ENCODE measurements around the gene RGS10. TPM values are rescaled to one million over a fixed set of nuclear protein-coding genes. Genes with fewer than 3 reads are reported as not detected.

The RGS10 gene
- total RNA-seq, 1 donor from 2014 or later = 31.0 TPM

GRCh38 chr10:119538632-119539358 lies 3.7 kb downstream of the RGS10 start:
- no peaks in the 10 kb centered on the region for H3K9me3 ChIP-seq
- H3K27ac ChIP-seq = no peak overlapping the region
- H3K4me3 ChIP-seq = no peak overlapping the region
- DNase-seq (no peak), ATAC-seq (no peak)
- H3K4me1 ChIP-seq = peaks cover 4% of the 10 kb centered on the region
- no peaks in the 10 kb centered on the region for H3K36me3 ChIP-seq
- no peak for TF ChIP-seq CTCF (IDR thresholded peaks at IDR 0.05)
- intact Hi-C loops (cut with DNase I) = no loop called here
- no peaks in the 10 kb centered on the region for H3K27me3 ChIP-seq

- Histone ChIP-seq H3K4me1 (peaks cover 4% of the 10 kb centered on the region), H3K4me3 (no peak overlapping the region), H3K27ac (no peak overlapping the region), H3K9me3 (no peaks in the 10 kb centered on the region), H3K36me3 (no peaks in the 10 kb centered on the region), H3K27me3 (no peaks in the 10 kb centered on the region)
- DNase-seq = no peak
- no peak for TF ChIP-seq CTCF (IDR thresholded peaks at IDR 0.05)
- ATAC-seq = no peak
- intact Hi-C loops (cut with DNase I) = no loop called here
These were observed 4.4 kb downstream of the RGS10 start for GRCh38 chr10:119537953-119538630.

- H3K36me3 ChIP-seq = no peaks in the 10 kb centered on the region
- no peak for TF ChIP-seq CTCF (IDR thresholded peaks at IDR 0.05)
- no peak overlapping the region for H3K27ac ChIP-seq
- no peak overlapping the region for H3K4me3 ChIP-seq
- intact Hi-C loops (cut with DNase I) = no loop called here
- DNase-seq (no peak), ATAC-seq (no peak)
- H3K27me3 ChIP-seq = no peaks in the 10 kb centered on the region
- peaks cover 4% of the 10 kb centered on the region for H3K4me1 ChIP-seq
- H3K9me3 ChIP-seq = no peaks in the 10 kb centered on the region
These were observed 6.0 kb downstream of the RGS10 start for GRCh38 chr10:119536508-119537025.

- no peak for TF ChIP-seq CTCF (IDR thresholded peaks at IDR 0.05)
- DNase-seq (no peak), ATAC-seq (no peak)
- no peaks in the 10 kb centered on the region for H3K36me3 ChIP-seq
- H3K27ac ChIP-seq = no peak overlapping the region
- no peaks in the 10 kb centered on the region for H3K9me3 ChIP-seq
- no peak overlapping the region for H3K4me3 ChIP-seq
- no peaks in the 10 kb centered on the region for H3K27me3 ChIP-seq
- H3K4me1 ChIP-seq = peaks cover 4% of the 10 kb centered on the region
- intact Hi-C loops (cut with DNase I) = no loop called here
These were observed 6.5 kb downstream of the RGS10 start for GRCh38 chr10:119535837-119536507.

GRCh38 chr10:119535305-119535704 lies 7.2 kb downstream of the RGS10 start:
- intact Hi-C loops (cut with DNase I) = no loop called here
- no peaks in the 10 kb centered on the region for H3K27me3 ChIP-seq
- H3K27ac ChIP-seq = no peak overlapping the region
- H3K4me3 ChIP-seq = no peak overlapping the region
- TF ChIP-seq CTCF (IDR thresholded peaks at IDR 0.05) = no peak
- H3K9me3 ChIP-seq = no peaks in the 10 kb centered on the region
- H3K4me1 ChIP-seq = peaks cover 4% of the 10 kb centered on the region
- DNase-seq = no peak
- no peaks in the 10 kb centered on the region for H3K36me3 ChIP-seq
- no peak for ATAC-seq

Measured in upper lobe of right lung (tissue), 1 donor.